ENCODE measurements around the gene HOXA11.

HOXA11 gene

DNA sequence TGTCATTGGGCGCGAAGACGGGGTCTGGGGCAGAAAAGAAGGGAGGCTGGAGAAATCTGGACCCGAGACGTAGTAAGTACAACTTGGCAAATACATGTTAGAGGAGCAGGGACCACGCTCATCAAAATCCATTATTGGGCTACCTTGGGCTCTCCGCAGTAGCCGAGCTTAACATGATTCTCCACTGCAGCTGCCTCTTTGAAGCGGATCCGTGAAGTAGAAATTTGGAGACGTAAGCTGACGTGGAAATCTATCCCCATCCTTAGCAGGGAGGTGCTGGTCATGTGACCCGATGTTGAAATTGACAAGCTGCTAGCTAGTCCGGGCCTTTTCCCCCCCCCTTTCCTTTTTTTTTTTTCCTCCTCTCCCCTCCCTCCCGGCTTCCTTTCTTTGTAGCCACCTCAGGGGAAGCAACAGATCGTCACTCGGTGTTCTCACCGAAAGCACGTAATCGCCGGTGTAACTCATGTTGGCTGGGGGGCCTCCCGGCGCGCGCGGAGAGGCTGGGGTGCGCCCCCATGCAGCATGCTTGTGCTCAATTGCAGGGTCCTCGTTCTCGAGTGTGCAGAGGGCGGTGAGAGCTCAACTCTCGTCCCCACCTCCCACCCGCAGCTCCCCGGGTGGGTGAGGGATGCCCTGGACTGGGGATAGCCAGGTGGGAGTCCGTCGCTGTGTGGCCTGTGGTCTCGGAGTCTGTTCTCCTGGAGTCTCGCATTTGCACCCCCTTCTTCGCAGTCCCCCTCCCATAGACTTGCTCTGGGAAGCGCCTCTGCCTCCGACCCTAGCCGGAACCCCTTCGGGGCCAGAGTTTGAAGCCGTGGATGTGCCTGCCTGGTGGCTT, at the start of gene HOXA11:
Gene HOXA11, minus strand, starts transcription at position 220 of the 841 bp plus-strand sequence. Its CDS starts 88 bp downstream, at position 132.
- FAIRE-seq = no peak

DNA sequence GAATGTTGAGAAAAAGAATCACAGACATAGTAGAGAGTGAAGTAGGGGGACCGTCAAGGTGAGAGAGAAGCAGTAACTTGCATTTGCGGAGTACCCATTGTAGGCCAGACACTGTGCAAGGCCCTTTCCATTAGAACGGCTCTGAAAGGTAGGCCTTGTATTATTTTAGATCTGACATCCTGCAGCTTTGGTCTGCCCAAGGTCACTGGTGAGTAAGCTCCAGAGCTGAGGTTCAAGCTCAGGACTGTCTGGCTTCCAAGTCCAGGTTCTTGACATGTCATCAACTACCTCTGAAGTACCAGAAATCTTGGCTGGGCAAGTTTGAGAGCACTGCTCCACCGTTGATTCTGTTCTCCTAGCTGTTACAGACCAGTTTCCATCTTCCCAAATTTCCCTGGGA, 44.4 kb upstream of the HOXA11 start:
- FAIRE-seq = no peak

DNA sequence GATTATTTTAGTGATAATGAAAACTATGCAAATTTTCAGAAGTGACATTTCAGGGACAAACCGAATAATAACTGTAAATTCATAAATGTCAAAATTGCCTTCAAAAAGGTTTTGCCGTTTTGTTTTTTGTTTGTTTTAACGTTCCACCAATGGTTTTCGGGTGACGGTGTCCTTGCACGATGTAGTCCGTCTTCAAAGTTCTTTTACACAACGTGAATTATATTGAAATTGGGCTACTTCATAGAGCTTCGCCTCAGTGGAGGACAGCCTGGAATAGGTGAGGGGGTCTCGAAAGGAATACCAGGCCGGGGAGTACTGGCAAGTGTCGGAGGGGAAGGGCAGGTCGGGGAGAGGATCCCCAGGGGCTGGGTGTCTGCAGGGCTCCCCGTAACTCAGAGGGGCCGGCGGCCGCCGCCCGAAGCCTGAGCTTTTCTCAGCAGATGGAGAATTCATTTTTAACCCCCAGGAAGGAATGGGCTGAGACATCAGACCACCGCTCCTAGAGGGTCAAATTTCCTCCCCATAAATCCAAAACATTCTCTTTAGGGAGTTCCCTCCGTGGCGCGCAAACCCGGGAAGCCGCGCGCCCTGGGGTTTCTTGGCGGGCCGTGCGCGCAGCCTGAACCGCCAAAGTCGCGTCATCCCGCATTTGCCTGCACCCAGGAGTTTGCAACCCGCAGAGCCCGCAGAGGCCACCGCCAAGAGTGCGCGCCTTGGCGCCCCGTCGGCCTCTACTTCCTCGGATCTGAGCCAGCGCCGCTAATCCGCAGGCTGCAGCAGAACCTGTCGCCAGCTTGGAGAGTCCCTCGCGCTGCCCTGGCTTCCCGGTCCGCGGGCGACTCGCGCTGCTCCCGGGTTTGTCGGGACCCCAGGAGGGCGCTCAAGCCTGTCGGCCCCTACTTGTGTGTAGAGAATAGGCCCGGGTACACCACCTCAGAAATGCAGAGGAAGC, 40.2 kb upstream of the HOXA11 start:
- FAIRE-seq = no peak

DNA sequence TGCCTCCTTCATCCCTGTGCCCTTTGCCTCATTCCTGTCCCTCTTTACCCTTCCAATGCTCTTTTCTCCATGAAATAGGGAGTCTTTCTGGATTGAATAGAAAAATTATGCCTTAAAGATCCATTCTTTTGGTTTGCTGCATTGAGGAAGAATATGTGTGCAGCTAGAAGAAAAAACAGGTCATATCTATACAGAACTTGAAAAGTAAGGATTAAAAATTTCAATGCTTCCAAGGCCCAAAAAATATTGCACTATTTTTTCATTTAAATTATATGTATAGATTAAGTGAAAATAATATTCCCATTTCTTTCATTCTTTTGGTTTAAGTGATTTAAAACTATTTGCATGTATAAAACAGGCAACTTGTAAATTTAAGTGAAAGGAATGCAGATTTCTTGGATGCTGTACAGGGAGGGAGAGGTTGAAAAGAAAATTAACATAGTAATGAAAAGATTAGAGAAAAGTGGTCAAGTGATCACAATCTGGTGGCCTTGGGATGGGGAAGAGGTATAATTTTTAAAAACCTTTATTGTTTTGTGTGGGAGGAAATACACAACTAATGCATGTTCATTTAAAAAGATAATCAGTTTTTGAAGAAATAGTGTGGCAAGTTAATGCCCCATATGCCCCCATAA, 39.0 kb upstream of the HOXA11 start:
- FAIRE-seq = no peak

- no peak for FAIRE-seq
Observed at GRCh38 chr7:27221201-27221797, 36.3 kb upstream of the HOXA11 start.

DNA sequence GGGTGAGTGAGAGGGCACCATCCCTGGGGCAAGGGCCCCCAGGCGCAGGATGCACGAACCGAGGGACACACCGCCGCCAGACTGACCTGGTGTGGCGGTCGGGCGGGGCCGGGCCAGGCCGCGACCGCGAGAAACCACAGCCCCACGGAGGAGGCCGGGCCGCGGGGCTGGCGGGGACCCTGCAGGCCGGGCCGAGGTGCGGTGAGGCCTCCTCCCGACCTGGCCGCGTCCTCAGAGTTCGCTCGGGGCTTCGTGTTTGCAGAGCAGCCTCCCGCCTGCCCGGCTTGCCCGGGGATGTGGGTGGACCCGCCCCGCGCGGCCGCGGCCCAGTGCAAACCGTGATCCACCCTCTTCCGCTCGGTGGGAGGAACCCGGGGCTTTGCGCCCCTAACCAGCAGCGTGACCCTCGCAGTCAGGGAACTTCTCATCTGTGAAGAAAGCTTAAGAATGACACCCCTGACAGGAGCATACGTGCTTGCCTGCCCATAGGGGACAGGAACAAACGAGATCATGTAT, 35.5 kb upstream of the HOXA11 start:
- no peak for FAIRE-seq

DNA sequence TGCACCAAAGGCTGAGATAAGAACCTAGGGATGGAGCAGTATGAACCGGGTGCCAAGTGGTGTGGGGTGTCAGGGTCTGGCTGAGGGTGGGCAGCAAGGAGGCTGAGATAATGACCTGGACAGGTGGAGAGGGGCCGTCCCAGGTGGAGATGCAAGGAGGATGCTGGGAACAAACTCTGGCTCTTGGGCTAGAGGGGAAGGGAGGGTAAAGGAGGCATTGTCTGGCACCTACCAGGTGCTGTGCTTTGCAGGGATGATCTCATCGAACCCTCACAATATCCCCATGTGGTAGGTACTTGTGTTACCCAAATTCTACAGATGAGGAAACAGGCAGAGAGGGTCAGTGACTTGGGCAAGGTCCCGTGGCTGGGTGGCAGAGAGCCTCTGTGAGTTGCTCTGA, 34.8 kb upstream of the HOXA11 start:
- no peak for FAIRE-seq

DNA sequence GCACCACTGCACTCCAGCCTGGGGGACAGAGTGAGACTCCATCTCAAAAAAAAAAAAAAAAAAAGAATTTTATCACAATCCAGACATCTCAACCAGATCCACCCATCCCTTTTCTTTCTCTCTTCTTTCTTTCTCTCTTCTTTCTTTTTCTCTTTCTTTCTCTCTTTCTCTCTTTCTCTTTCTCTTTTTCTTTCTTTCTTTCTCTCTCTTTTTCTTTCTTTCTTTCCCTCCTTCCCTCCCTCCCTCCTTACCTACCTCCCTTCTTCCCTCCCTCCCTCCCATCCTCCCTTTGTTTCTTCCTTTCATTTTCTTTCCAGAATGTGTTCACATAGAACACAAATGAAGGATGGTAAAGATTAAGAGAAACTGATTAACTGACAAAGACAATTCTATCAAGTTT, 32.9 kb upstream of the HOXA11 start:
- FAIRE-seq = no peak

GRCh38 chr7:27215356-27215755, 30.3 kb upstream of the HOXA11 start:
- FAIRE-seq = no peak

GRCh38 chr7:27214239-27214950, 29.4 kb upstream of the HOXA11 start:
- FAIRE-seq = no peak

DNA sequence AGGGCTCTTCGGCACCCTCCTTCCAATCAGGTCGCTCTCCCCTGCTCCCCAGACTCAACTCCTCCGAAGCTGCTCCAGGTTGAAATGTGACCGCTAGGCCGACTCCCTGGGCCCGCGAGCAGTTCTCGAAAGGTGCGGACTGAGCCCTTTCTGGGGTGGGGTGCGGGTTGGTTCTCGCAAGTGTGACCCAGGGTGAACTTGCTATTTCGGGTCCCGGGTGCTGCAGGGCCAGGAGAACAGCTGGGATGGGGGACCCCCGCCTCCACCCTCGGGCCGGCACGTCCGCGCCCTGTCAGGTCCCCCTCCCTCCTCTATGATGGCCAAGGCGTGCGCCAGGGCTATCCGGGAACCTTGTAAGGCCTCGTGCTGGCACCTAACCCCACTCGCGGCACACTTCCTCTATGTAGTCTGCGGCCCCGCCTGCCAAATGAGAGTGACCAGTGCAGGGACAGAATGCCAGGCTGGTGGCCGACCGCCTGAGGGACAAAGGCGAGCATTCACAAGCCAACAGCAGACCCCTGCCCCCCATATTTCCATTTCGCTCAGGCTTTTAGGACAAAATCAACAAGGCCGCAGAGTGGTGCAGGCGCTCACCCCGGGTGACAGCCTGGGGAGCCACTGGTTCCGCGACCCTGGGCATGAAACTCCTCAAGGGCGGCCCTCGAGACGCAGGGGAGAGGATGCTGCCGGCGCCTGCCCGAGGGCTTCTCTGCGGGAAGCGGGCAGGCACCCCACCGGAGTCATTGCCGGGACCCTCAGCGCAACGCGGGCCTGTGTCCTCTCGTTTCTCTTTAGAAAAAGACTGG, 28.6 kb upstream of the HOXA11 start:
- no peak for FAIRE-seq

GRCh38 chr7:27212497-27213432, 27.7 kb upstream of the HOXA11 start:
- FAIRE-seq = no peak

GRCh38 chr7:27211764-27212204, 26.8 kb upstream of the HOXA11 start:
- no peak for FAIRE-seq

GRCh38 chr7:27211084-27211446, 26.0 kb upstream of the HOXA11 start:
- FAIRE-seq = no peak

GRCh38 chr7:27210441-27211083, 25.5 kb upstream of the HOXA11 start:
- FAIRE-seq = no peak

DNA sequence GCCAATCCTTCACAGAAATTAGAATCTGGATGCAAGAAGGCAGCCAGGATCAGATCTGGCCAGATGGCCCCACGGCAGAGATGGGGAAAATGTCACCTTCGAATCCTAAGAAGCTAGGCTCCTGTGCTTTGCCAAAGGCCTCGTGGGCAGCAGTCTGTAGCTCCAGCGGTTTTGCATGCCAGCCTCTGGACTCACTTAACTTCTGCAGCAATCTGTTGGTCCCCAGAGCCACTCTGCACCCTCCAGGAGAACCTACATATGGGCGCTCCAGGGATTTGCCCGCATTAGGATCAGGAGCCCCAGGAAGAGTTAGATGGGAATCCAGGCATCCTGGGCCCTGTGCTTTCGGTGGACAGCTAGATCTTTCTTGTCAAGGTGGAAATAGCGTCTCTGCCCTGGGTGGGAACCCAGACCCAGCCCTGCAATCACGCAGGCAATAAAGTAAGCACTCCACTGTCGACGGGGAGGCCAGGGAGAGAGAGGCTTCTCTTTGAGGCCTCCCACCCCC, 25.0 kb upstream of the HOXA11 start:
- no peak for FAIRE-seq

GRCh38 chr7:27208998-27209397, 24.0 kb upstream of the HOXA11 start:
- FAIRE-seq = no peak

DNA sequence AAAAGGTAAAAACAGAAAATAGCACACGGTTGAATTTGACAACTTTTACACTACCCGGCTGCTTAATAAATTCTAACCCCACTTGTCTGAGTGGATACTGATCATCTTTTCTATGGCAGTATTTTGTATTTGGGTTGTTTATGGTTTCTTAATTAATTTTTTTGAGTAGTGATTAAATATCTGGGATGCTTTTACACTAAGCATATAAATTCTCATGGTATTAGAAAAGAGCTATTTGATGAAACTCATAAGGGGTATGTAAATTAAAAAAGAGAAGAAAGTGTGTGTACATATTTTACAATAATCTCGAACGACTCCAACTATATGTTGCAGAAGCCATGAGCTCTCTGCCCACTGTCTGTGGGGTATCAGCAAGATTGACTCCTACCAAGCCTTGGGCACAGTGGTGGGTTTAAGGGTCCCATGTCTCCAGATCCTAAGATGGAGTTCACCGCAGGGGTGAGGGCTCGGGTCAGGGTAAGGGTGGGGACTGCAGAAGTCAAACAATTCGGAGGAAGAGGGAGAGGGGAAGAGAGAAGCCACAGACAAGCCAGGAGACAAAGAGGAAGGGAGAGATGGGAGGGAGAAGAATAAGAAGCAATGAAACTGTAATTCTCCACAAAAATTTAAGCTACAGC, 22.4 kb upstream of the HOXA11 start:
- FAIRE-seq = no peak

Data from A204.1 (cell line).